HPDE6-E6E7 (cell line): ENCODE results near the gene IL11.
A peak's percentile ranks its signal among the peaks of the same experiment; 100 is the strongest.
"Not testable (repeated sequence)": the region's sequence is repeated elsewhere in the genome, so short reads cannot be mapped to it uniquely, and the experiment has no call there.

ENCODE experiments used
- DNase-seq: peaks from one replicate; pipeline ENCODE4 v3.0.0; 2011; ENCODE audit warnings: missing footprints; ENCODE audit errors: extremely low spot score

The IL11 gene

DNA sequence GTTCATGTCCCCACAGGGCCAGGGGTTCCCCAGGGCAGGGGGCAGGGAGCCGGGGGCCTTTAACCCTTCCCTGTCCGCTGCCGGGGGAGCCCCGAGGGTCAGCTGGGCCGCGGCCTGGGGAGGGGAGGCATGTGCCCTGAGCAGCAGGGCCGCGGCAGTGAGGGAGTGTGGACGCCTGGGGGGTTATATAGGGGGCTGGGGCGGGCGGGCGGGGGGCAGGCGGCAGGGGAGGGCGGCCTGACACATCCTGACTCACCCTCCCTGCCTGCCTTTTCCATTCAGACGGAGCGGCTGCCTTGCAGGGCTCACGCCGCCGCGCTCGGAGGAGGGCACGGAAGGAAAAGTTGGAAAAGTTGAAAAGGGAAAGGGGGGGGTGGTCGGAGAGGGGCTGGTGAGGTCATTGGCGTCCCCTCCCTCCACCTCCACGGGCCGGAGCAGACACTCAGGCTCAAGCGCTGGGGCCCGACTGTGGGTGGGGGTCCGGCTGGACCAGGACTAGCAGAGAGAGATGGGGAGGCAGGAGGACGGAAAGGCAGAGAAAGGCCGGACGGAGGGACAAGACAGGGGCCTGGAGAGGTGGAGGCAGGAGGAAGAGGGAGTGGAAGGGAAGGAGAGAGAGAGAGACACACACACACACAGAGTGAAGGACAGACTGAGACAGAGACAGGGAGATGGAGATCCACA is at the start of gene IL11:
Gene IL11 (minus strand): TSS at position 159 of the 684 bp plus-strand sequence. CDS start 153 bp downstream, at position 6.
- DNase-seq, result no peak

DNA sequence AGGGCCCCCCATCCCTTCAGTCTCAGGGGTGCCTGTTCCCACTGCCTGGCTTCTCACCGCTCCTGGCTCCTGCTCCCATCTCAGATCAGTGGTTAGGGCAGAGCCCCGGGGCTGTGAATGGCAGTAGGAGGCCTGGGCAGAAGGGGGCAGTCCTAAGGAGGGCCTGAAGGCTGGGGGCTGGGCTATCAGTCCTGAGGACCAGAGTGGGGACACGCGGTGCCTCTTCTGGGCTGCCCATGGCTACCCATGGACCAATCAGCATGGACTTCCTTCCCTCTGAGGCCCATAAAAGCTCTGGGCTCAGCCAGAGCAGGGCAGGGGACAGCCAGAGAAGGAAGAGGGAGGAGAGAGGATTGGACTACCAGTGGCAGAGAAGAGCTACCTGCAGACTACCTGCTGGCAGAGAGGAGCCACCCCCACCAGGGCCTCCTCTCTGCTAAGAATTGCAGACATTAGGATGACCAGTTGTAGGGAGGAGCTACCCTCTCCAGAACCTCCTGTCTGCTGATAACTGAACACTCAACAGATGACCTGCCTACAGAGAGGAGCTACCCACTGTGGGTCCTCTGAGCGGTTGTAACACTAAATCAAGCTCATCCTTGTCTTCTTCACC is 49.5 kb upstream of the IL11 start:
- DNase-seq, result no peak

DNA sequence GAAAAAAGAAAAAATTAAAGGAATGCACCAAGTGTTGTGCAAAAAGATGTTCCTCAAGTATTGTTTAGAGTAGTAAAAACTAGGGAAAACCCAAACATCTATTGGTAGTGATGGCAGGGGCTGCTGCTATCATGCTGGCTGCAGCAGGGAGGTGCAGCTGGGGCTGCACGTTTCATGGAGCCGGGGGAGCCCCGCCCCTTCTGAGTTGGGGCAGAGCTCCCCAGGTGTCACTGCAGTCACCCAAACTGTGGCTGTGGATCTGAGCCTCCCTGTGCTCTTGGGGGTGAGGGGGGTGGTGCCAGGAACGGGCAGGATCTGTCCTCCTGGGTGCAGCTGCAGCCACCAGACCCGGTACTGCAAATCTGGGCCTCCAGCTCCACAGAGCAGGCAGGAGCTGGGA is 48.8 kb upstream of the IL11 start:
- DNase-seq, result no peak

DNA sequence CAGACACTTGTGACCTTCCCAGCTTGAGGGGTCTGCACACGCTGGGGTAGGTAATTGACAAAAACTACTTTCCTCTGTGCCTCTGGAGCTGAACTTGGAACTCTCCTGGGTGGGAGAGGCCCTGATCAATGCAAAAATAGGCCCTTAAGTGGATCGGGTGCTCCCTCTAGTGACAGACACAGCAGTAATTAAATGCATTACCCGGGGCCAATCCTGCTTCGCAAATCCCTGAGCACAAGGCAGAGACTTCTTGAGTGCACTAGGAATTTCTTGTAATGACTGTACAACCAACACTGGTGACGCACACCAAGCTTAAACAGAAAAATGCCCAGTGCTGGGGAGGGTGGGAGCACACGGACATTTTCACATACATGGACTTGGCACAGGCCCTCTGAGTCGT is 47.9 kb upstream of the IL11 start:
- peak; percentile 62 for DNase-seq

DNA sequence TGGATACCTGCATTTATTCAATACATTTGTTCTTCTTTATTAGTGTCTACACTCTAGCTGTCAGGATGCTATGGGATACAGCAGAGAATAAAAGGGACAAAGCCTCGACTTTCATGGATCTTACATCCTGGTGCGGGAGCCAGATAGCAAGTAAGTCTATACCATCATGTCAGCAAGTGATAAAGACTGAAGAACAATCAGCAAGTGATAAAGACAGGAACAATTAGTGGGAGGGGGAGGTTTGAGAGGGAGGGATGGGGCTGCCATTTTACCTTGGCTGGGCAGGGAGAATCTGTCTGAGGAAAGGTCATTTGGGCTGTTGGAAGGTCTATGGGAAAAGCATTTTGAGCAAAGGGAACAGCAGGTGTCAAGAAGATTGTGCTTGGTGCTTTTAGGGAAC is 39.9 kb upstream of the IL11 start:
- DNase-seq, result no peak

DNA sequence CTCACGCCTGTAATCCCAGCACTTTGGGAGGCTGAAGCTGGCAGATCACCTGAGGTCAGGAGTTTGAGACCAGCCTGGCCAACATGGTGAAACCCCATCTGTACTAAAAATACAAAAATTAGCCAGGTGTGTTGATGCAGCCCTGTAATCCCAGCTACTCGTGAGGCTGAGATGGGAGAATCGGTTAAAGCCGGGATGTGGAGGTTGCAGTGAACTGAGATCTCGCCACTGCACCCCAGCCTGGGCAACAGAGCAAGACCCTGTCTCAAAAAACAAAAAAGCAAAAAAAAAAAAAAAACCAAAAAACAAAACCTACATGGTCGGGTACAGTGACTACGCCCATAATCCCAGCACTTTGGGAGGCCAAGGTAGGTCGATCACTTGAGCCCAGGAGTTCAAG is 38.9 kb upstream of the IL11 start:
- DNase-seq, result not testable (repeated sequence)

DNA sequence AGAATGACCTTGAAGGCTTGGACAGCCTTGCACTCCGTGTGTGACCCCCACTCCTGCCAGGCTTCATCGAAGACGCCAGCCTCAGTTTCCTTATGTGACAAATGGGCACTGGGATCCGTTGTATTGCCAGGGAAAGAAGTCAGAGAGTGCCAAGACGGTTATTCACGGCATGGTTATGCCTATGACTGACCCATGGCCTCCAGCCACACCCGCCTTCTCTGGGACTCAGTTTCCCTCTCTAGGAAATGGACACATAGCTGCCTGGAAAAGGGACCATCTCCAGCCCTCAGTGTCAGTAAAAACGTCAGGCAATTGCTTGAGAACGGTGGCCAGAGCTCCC is 38.2 kb upstream of the IL11 start:
- no peak for DNase-seq

DNA sequence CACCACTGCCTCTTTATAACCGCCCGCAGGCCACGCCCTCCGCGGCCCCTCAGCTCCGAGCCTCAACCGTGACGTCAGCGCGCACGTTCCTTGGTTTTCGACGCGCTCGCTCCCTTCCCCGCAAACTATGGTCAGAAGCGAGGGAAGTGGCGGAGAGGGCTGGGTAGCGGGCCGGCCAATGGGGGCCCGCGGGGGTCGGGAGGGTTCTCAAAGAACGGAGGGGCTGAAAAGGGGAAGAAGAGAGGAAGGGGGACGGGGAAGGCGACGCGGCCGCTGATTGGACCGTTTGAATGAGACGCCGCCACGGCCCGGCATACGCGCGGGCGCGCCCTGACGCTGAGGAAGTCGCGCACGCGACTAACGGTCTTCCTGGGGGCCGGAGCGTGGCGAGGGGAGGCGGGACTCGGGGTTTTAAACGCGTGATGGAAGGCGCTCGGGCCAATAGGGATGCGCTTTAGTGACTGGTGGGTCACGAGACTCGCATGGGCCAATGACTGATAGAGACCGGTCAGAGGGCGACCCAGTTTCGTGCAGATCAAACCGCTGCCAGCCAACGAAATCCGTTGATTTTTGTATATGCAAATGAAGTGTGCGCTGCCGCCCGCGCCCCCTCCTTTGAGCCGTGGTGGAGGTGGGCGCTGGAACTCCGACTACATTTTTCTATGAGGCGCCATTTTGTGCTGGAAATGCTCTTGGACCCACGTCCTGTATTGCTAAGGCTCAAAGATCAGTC is 37.7 kb upstream of the IL11 start:
- DNase-seq, result peak; percentile 100

DNA sequence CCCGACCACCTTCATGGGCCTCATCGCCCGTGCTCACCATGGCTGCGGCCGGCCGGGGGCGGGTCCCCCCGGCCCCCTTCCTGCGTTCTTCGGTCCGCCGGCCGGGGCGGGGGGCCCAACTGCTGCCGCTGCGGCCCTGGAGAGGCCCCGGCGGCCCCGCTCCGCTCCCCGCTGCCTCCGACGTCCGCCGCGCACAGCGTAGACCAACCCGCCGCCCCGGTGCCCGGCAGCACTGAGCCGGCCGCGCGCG is 37.2 kb upstream of the IL11 start, which contains the start of gene UBE2S:
Gene UBE2S (minus strand): TSS at position 239 of the 250 bp plus-strand sequence. CDS start 199 bp downstream, at position 40.
- not testable (repeated sequence) for DNase-seq

DNA sequence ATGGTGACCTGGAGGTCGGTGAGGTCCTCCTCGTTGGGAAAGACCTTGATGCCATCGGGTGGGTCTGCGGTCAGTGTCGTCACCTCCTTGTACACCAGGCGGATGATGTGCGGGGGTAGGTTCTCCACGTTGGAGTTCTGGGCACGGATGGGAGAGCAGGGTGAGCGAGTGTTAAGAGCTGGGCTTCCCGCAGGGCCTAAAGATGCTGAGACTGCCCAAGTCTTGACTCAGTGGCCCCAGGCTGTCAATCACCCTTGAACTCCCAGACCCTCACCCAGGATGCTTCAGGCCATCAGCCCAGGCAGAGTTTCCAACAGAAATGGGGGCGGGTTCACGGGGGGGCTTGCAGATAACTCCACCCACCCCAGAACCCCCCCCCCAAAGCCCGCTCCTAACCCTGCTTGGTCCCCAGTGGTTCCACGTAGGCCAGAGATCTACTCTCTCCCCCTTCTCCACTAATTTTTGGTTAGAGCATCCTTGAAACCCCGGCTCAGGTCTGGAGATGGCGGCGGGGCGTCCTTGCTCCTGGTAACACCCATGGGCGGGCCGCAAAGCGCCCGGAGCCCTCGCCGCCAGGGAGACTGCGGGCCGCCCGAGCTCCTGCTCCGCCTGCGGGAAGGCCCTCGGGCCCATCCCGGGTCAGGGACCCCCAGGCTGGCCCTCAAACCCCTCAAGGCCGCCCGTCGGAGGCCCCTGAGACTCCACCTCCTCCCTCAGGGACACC is 36.7 kb upstream of the IL11 start:
- DNase-seq, result peak; percentile 25

DNA sequence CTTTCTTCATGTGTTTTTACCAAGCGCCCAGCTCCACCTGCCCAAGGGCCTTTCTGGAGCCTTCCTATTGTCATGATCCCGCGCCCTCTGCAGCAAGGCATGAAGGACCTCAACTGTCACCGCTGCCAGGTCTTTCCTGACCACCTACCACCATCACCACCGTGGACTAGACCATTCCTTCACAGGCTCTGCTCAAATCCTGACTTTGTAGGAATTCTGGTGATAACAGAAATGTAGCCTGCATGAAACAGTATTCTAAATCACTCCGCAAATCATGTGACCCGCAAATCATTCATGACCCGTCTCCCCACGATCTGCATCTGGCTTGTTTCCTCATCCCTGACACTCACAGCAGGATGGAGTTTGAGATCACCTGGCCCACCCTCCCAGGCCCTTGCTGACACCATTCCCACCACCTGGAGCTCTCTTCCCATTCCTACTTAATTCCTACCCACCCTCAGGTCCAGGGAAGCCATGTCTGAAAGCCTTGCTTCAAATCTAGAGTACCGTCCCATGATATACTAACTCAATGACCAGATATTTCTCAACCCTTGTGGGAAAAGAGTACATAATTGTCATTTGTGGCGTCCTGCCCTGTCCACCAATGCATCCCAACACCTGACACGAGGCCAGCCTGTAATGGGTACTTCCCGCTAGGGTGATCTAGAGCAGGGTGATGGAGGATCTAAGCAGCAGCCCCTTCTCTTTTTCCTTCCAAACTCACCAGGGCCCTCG is 36.0 kb upstream of the IL11 start:
- DNase-seq, result no peak

DNA sequence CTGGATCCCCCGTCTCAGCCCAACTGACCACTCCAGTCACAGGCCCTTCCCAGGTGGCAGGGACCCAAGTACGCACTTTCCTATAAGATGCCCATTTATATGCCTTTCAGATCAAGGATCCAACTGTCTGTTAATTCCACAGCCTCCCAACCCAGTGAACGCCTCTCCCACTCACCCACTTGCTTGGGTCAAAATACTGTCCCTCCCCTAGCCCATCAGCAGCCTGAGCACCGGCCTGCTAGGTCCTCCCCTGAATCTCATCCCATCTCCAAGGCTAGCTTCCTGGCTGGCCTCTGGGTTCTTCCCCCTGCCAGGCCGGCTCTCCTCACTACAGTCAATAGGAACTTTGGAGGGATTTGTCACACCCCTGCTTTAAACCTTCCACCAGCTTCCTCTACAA is 35.4 kb upstream of the IL11 start:
- DNase-seq, result no peak

DNA sequence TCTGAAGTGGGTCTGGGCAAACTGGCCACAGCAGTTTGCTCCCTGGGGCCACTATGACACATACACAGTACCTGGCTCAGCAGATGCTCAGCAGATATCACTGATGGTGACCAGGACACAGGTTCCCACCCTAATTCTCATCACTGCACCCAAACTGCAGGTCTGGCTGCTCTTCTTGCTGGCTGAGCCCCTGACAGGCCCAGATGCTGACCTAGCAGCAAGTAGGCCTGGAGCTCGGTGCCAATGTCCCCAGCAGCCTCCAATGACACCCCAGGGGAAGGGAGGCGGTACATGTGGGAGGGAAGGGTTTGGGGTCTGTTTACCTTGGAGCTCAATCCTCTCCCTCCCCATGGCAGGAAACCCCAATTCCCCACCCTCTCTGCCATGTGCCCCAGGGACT is 32.2 kb upstream of the IL11 start:
- no peak for DNase-seq

DNA sequence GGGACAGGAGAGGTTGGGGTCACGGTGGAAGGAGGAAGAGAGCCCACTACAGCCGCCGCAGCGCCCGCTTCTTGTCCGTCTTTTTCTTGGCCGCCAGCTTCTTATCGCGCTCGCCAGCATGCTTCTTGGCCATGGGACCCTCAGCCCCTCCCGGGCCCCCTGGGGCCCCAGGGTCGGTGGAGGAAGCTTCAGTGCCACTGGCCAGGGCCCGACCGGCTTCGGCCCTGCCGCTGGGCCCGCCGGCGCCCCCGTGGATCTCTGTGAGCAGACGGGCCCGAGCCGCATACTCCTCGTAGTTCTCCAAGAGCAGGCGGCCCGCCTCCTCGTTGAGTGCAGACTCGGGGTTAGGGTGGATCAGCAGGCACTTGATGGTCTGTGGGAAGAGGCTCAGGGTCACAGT is 31.1 kb upstream of the IL11 start:
- DNase-seq, result not testable (repeated sequence)

DNA sequence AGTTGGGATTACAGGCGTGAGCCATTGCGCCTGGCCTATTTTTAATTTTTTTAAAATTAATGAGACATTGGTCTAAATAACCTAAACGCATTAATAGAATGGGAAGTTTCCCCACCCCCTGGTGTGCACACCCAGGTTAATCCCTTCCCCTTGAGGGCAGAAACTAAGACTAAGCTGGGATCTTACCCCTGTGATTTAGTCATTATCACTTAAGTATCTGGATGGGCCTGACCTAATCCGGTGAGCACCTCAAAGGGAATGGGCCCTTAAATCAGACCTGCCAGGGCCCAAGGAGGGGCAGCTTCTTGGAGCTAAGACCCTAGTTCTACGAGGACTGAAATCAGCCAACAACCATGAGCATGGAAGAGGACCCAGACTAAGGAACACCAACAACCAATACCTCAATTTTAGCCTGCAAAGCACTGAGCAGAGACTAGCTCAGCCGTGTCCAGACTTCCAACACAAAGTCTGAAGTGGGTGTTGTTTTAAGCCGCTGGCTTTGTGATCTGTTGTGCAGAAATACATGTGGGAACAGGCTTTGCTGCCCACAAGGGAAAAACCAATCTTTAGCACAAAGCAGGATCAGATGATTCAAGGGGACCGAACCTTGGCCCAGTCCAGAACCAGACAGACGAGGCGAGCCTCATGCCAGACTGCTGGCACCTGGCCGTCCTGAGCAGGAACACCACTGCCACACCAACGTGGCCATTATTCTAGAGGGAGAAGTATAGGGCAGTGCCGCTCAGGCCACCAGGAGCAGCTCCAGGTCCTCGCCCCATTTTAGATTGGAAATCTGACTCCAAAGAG is 30.2 kb upstream of the IL11 start:
- DNase-seq, result no peak

DNA sequence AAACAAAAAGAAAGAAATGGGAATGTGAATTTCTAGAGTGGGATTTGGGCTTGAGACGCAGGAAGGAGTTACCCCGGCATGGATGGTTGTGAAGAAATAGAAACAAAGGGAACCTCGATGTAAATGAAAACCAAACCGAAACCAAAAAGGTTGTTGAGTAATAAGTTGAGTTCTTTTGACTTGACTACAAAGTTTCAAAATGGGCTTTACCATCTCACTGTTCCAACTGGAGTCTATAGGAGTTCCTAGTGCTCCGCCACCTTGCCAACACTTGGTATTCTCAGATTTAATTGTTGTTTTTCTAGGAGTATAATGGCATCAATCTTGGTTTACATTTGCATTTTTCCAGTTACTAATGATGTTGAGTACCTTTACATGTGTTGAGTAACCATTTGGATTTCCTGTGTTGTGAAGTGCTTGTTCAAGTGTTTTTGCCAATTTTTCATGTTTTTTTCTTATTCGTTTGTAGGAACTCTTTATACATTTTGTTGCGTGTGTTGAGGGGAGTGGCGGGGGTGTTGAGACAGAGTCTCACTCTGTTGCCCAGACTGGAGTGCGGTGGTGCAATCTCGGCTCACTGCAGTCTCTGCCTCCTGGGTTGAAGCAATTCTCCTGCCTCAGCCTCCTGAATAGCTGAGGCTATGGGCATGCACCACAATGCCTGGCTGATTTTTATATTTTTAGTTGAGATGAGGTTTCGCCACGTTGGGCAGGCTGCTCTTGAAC is 28.1 kb upstream of the IL11 start:
- DNase-seq, result no peak

DNA sequence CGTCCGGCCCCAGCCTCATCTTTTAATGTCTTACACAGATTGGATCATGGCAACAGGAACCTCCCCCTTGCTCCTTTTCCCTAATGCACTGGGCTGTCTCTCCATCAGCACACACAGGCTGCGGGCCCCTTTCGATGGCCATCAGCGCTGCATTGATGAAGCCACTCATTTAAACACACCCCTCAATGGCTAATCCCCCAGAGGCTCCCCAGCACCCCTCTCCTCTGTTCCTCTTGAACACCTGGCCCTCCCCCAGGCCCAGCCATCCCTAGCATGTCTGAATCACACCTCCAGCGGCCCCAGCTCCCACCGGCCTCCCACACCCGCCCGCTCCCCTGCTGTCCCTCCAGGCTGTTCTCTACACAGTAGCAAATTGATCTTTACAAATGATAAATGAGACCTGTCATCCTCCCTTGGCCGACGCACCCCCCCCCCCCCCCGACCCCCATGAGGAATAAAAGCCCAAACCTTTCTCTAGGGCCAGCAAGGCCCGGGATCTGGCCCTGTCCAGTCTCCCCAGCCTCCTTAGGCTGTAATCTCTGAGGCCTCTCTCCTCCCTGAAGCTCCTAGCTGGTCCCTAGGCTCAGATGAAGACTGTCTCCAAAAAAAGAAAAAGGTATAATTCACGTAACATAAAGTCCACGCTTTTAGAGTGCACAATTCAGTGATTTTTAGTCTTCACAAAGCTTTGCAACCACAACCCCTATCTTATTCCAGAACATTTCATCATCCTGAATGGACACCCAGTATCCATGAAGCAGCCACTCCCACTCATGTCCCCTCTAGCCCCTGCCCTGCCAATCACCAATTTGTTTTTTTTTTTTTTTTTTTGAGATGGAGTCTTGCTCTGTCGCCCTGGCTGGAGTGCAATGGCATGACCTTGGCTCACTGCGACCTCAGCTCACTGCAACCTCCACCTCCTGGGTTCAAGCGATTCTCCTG is 22.8 kb upstream of the IL11 start:
- no peak for DNase-seq

DNA sequence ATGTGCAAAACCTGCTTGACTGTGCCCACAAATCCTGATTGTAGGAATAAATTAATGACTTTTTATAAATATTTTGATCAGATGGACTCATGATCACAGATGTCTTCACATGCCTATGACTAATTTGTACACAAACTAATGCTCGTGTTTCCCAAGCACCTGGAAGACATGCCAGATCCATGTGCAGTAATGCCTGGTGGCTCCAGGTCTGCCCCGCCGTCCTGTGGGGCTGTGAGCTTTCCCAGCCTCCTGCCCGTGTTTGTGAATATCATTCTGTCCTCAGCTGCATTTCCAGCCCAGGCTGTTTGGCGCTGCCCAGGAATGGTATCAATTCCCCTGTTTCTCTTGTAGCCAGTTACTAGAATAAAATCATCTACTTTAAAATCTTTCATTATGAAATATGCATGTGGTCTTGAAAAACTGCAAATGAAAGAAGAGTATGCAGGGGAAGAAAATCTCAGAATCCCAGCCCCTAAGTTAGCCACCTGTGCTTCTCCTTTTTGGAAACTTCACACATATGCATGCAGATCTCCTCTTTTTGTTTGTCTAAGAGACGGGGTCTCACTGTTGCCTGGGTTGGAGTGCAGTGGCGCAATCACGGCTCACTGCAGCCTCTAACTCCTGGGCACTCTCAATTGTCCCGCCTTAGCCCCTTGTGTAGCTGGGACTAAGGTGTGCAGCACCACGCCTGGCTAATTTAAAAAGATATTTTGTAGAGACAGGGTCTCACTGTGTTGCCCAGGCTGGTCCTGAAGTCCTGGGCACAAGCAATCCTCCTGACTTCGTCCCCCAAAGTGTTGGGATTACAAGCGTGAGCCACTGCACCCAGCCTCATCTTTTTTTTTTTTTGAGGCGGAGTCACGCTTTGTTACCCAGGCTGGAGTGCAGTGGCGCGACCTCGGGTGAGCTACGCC is 21.7 kb upstream of the IL11 start:
- DNase-seq, result no peak
